HCT116 (cell line): Measurements from ENCODE around the gene TSACC. TPM values are rescaled to one million over a fixed set of nuclear protein-coding genes. Genes with fewer than 3 reads are reported as not detected.
"Not testable (repeated sequence)": the region's sequence is repeated elsewhere in the genome, so short reads cannot be mapped to it uniquely, and the experiment has no call there.

ENCODE experiments used
- ATAC-seq: fragments of 200-7000 bp; cut with Tn5 transposase; 2 replicates; pipeline ENCODE4 v1.9.1; 2020; ENCODE audit warnings: mild to moderate bottlenecking, moderate library complexity
- BruUV-seq: library from RNA; stranded (reverse); fragments of 400-500 nt; replicated peaks from 2 replicates; lab custom pipeline; 2021; lab: Mats Ljungman, UMichigan
- CTCF ChIA-PET: fragments of 300-600 bp; sonication (Branson Sonifier 250); formaldehyde crosslinking; loops from one replicate; lab custom pipeline; 2021; ENCODE audit warnings: antibody characterized with exemption; lab: Charles Lee
- POLR2A ChIA-PET: fragments of 300-600, 350-600 bp; sonication (Branson Sonifier 250); formaldehyde crosslinking; loops from one replicate; lab custom pipeline; 2021; ENCODE audit warnings: antibody characterized with exemption; lab: Charles Lee
- RAD21 ChIA-PET, 2 experiments: fragments of 300-600 bp; sonication (Branson Sonifier 250); formaldehyde crosslinking; loops; one replicate each; lab custom pipeline; 2023; ENCODE audit warnings: low total read pairs in 2 of 2; ENCODE audit not compliant: uncharacterized antibody in 2 of 2, unreplicated experiment in 2 of 2, low non-redundant PET in 1 of 2; lab: Charles Lee
- DNase-seq: peaks from one replicate; pipeline ENCODE4 v3.0.0-alpha.2; 2010; ENCODE audit warnings: low read depth, low spot score
- H2AFZ ChIP-seq: fragments of 200-600 bp; shearing (Covaris generic), sonication (generic); 2 replicates; pipeline ENCODE4 v1.6.1; 2017; ENCODE audit warnings: low read depth, mixed run types, mixed read lengths, antibody characterized with exemption, low read length; ENCODE audit not compliant: poor library complexity, severe bottlenecking
- H3K27ac ChIP-seq: 2 replicates; pipeline ENCODE4 v1.5.1; 2012; ENCODE audit warnings: low read depth, low read length
- H3K27me3 ChIP-seq: fragments of 200-600 bp; sonication (generic); 2 replicates; pipeline ENCODE4 v1.6.1; 2016; ENCODE audit warnings: mixed run types, low read length, mixed read lengths; ENCODE audit not compliant: insufficient read depth
- H3K36me3 ChIP-seq, 2 experiments: fragments of 200-500 bp in 1 of 2; fragments of 200-600 bp in 1 of 2; sonication (Bioruptor generic) in 1 of 2; sonication (generic) in 1 of 2; 2 replicates each; pipeline versions ENCODE4 v1.5.1 to v1.6.1; 2014 to 2016; ENCODE audit warnings: low read length in 2 of 2, inconsistent platforms in 1 of 2, mixed read lengths in 1 of 2, mixed run types in 1 of 2; ENCODE audit not compliant: insufficient read depth in 2 of 2, control insufficient read depth in 1 of 2
- H3K4me1 ChIP-seq, 2 experiments: fragments of 200-600 bp in 1 of 2; sonication (generic) in 1 of 2; 2 replicates each; pipeline versions ENCODE4 v1.5.1 to v1.6.1; 2012 to 2017; ENCODE audit warnings: low read length in 2 of 2, inconsistent platforms in 1 of 2, mild to moderate bottlenecking in 1 of 2, mixed read lengths in 1 of 2, mixed run types in 1 of 2, moderate library complexity in 1 of 2; ENCODE audit not compliant: insufficient read depth in 2 of 2, control insufficient read depth in 1 of 2
- H3K4me2 ChIP-seq: fragments of 200-600 bp; sonication (generic); 2 replicates; pipeline ENCODE4 v1.6.1; 2017; ENCODE audit warnings: mixed run types, low read length, mixed read lengths
- H3K4me3 ChIP-seq, 2 experiments: fragments of 200-600 bp in 1 of 2; sonication (generic) in 1 of 2; replicated peaks in 1 of 2; 2 replicates each; pipeline ENCODE4 v1.5.1; 2011 to 2016; ENCODE audit warnings: low read length in 2 of 2, control low read depth in 1 of 2, low read depth in 1 of 2, mild to moderate bottlenecking in 1 of 2, mixed read lengths in 1 of 2, mixed run types in 1 of 2
- H3K79me2 ChIP-seq: fragments of 200-600 bp; sonication (generic); 2 replicates; pipeline ENCODE4 v1.6.1; 2017; ENCODE audit warnings: mild to moderate bottlenecking, mixed run types, low read length, moderate library complexity, mixed read lengths; ENCODE audit not compliant: insufficient read depth
- H3K9ac ChIP-seq: fragments of 200-600 bp; sonication (generic); 2 replicates; pipeline ENCODE4 v1.6.1; 2016; ENCODE audit warnings: low read length, mixed read lengths
- H3K9me2 ChIP-seq: fragments of 200-600 bp; sonication (generic), shearing (Covaris generic); 2 replicates; pipeline ENCODE4 v1.6.1; 2017; ENCODE audit warnings: mixed run types, mild to moderate bottlenecking, moderate library complexity; ENCODE audit not compliant: insufficient read depth
- H3K9me3 ChIP-seq, 2 experiments: fragments of 200-500 bp in 1 of 2; fragments of 200-600 bp in 1 of 2; sonication (Bioruptor generic) in 1 of 2; sonication (generic) in 1 of 2; 2 replicates each; pipeline ENCODE4 v1.6.1; 2014 to 2017; ENCODE audit warnings: low read length in 2 of 2, mixed read lengths in 2 of 2, inconsistent platforms in 1 of 2, low read depth in 1 of 2, mild to moderate bottlenecking in 1 of 2, mixed run types in 1 of 2, moderate library complexity in 1 of 2; ENCODE audit not compliant: control insufficient read depth in 1 of 2, insufficient read depth in 1 of 2
- H4K20me1 ChIP-seq: fragments of 200-600 bp; sonication (generic), shearing (Covaris generic); 2 replicates; pipeline ENCODE4 v1.6.1; 2017; ENCODE audit warnings: mixed run types, mild to moderate bottlenecking, moderate library complexity; ENCODE audit not compliant: insufficient read depth
- ATF3 ChIP-seq: IDR thresholded peaks from 2 replicates; pipeline ENCODE4 v1.6.1; 2012
- CBX3 ChIP-seq: IDR thresholded peaks from 2 replicates; pipeline ENCODE4 v1.6.1; 2012; ENCODE audit warnings: low read depth
- CEBPB ChIP-seq: IDR thresholded peaks from 2 replicates; pipeline ENCODE4 v1.6.1; 2012; ENCODE audit warnings: low read depth
- CTCF ChIP-seq, 3 experiments: fragments of 200-600 bp in 1 of 3; sonication (generic) in 1 of 3; IDR thresholded peaks in 2 of 3; conservative IDR thresholded peaks in 1 of 3; 2 replicates each; pipeline ENCODE4 v1.5.1; 2012 to 2017; ENCODE audit warnings: low read depth in 2 of 3, low read length in 2 of 3, antibody characterized with exemption in 1 of 3, borderline replicate concordance in 1 of 3, control low read depth in 1 of 3, mild to moderate bottlenecking in 1 of 3, mixed read lengths in 1 of 3, mixed run types in 1 of 3, moderate library complexity in 1 of 3; ENCODE audit not compliant: insufficient read depth in 1 of 3
- EGR1 ChIP-seq: IDR thresholded peaks from 2 replicates; pipeline ENCODE4 v1.6.1; 2012; ENCODE audit warnings: low read depth
- ELF1 ChIP-seq: IDR thresholded peaks from 2 replicates; pipeline ENCODE4 v1.6.1; 2012; ENCODE audit warnings: low read depth, borderline replicate concordance
- FOSL1 ChIP-seq: IDR thresholded peaks from 2 replicates; pipeline ENCODE4 v1.6.1; 2012; ENCODE audit warnings: low read depth
- MAX ChIP-seq: IDR thresholded peaks from 2 replicates; pipeline ENCODE4 v1.6.1; 2012
- POLR2AphosphoS5 ChIP-seq: IDR thresholded peaks from 2 replicates; pipeline ENCODE4 v1.6.1; 2011; ENCODE audit warnings: mild to moderate bottlenecking, low read depth, low read length, moderate library complexity
- SIN3A ChIP-seq: IDR thresholded peaks from 2 replicates; pipeline ENCODE4 v1.6.1; 2012; ENCODE audit warnings: low read depth
- SP1 ChIP-seq: IDR thresholded peaks from 2 replicates; pipeline ENCODE4 v1.6.1; 2012; ENCODE audit warnings: low read depth
- SRF ChIP-seq: IDR thresholded peaks from 2 replicates; pipeline ENCODE4 v1.6.1; 2012; ENCODE audit warnings: low read depth
- TCF7L2 ChIP-seq: IDR thresholded peaks from 2 replicates; pipeline ENCODE4 v1.7.0; 2011; ENCODE audit warnings: borderline replicate concordance, inconsistent platforms; ENCODE audit not compliant: insufficient read depth, insufficient read length; ENCODE audit errors: extremely low read depth
- YY1 ChIP-seq: IDR thresholded peaks from 2 replicates; pipeline ENCODE4 v1.6.1; 2011; ENCODE audit warnings: low read length, low read depth, moderate library complexity, mild to moderate bottlenecking; ENCODE audit not compliant: insufficient replicate concordance; ENCODE audit errors: extremely low read depth
- ZBTB33 ChIP-seq: IDR thresholded peaks from 2 replicates; pipeline ENCODE4 v1.6.1; 2011; ENCODE audit warnings: mild to moderate bottlenecking, low read length, moderate library complexity; ENCODE audit not compliant: insufficient replicate concordance; ENCODE audit errors: extremely low read depth
- ZFX ChIP-seq: fragments of 450-650 bp; IDR thresholded peaks from 2 replicates; pipeline ENCODE4 v1.6.1; 2017
- intact Hi-C: fragments of 100-400 bp; cut with micrococcal nuclease; formaldehyde crosslinking; loops from 2 replicates; pipeline ENCODE4 v1.10.0; 2022
- total RNA-seq: library from RNA; stranded (reverse); gene quantifications from one replicate; pipeline ENCODE4 v1.2.1, GENCODE V29; 2021; ENCODE audit not compliant: unreplicated experiment

The TSACC gene
- total RNA-seq, 1 experiment from 2014 or later = 1.0 TPM

- ATAC-seq, intact Hi-C loops, H3K4me2 ChIP-seq, H3K27me3 ChIP-seq, CTCF ChIA-PET, H2AFZ ChIP-seq, BruUV-seq, H3K79me2 ChIP-seq, H3K36me3 ChIP-seq, POLR2A ChIA-PET, RAD21 ChIA-PET, H4K20me1 ChIP-seq, H3K4me1 ChIP-seq, H3K9ac ChIP-seq, H3K9me2 ChIP-seq, H3K4me3 ChIP-seq, DNase-seq, H3K27ac ChIP-seq, H3K9me3 ChIP-seq: not testable (repeated sequence)
Observed at GRCh38 chr1:156346035-156346434, 7.7 kb downstream of the TSACC start.

- Histone ChIP-seq H3K9me2 (no peaks in the 10 kb centered on the region), H3K9ac (no peak overlapping the region), H3K4me3 (no peak overlapping the region), H3K27me3 (0 out of 2 replicates have a peak, but pooled peaks cover 2% of the 10 kb centered on the region), H2AFZ (no peak overlapping the region), H3K79me2 (no peaks in the 10 kb centered on the region), H3K36me3 (no peaks in the 10 kb centered on the region), H3K27ac (no peak overlapping the region), H3K9me3 (no peaks in the 10 kb centered on the region), H4K20me1 (no peaks in the 10 kb centered on the region), H3K4me2 (no peak overlapping the region), H3K4me1 (no peaks in the 10 kb centered on the region)
- ChIA-PET RAD21 (no interaction called here), CTCF (no interaction called here), POLR2A (no interaction called here)
- no TSS peak for BruUV-seq
- ATAC-seq (no peak), DNase-seq (no peak)
- intact Hi-C loops = no loop called here
- no peak for TF ChIP-seq SIN3A
- TF ChIP-seq TCF7L2 = no peak
- no peak for TF ChIP-seq POLR2AphosphoS5
- no peak for TF ChIP-seq CTCF (IDR thresholded peaks at IDR 0.05 in 2 of 3, conservative IDR thresholded peaks at IDR 0.05 in 1 of 3; ENCODE audit: borderline replicate concordance in 1 of 3, insufficient read depth in 1 of 3, low read depth in 2 of 3, low read length in 2 of 3)
- TF ChIP-seq CEBPB = no peak
- TF ChIP-seq ATF3 = no peak
- no peak for TF ChIP-seq ZBTB33
- no peak for TF ChIP-seq SRF
- TF ChIP-seq FOSL1 = no peak
- TF ChIP-seq EGR1 = no peak
- TF ChIP-seq ELF1 = no peak
- no peak for TF ChIP-seq YY1
- TF ChIP-seq MAX = no peak
- no peak for TF ChIP-seq CBX3
- TF ChIP-seq SP1 = no peak
- no peak for TF ChIP-seq ZFX
Observed at GRCh38 chr1:156346636-156347035, 8.3 kb downstream of the TSACC start.
